HEK293 (cell line): Measurements from ENCODE around the gene SLU7.

Experiments used
- ATF2 ChIP-seq: fragments of 450-650 bp; formaldehyde crosslinking; IDR thresholded peaks from 2 replicates; pipeline ENCODE4 v1.5.1; 2016; ENCODE audit warnings: missing biosample characterization, missing genetic modification characterization, low read depth
- HIC1 ChIP-seq: fragments of 450-650 bp; formaldehyde crosslinking; IDR thresholded peaks from 2 replicates; pipeline ENCODE4 v1.5.1; 2016; ENCODE audit warnings: missing biosample characterization, missing genetic modification characterization
- IKZF3 ChIP-seq: fragments of 450-650 bp; IDR thresholded peaks from 2 replicates; pipeline ENCODE4 v1.5.0; 2018; ENCODE audit warnings: missing biosample characterization, mild to moderate bottlenecking, missing genetic modification characterization, moderate library complexity
- MEIS1 ChIP-seq: sonication (generic); formaldehyde crosslinking; IDR thresholded peaks from 2 replicates; pipeline ENCODE4 v1.8.1; 2022; ENCODE audit warnings: missing genetic modification reagents, mild to moderate bottlenecking, borderline replicate concordance
- OSR2 ChIP-seq: fragments of 450-650 bp; formaldehyde crosslinking; IDR thresholded peaks from 2 replicates; pipeline ENCODE4 v1.5.1; 2016; ENCODE audit warnings: missing biosample characterization, missing genetic modification characterization
- PRDM6 ChIP-seq: fragments of 450-650 bp; formaldehyde crosslinking; IDR thresholded peaks from 2 replicates; pipeline ENCODE4 v1.5.1; 2017; ENCODE audit warnings: missing biosample characterization, missing genetic modification characterization
- SP3 ChIP-seq: fragments of 450-650 bp; formaldehyde crosslinking; IDR thresholded peaks from 2 replicates; pipeline ENCODE4 v1.5.1; 2016; ENCODE audit warnings: missing biosample characterization, missing genetic modification characterization
- ZBTB17 ChIP-seq: fragments of 450-650 bp; formaldehyde crosslinking; IDR thresholded peaks from 2 replicates; pipeline ENCODE4 v1.5.1; 2016; ENCODE audit warnings: missing biosample characterization, missing genetic modification characterization
- ZFP3 ChIP-seq: fragments of 450-650 bp; formaldehyde crosslinking; IDR thresholded peaks from 2 replicates; pipeline ENCODE4 v1.5.1; 2016; ENCODE audit warnings: low read depth, missing biosample characterization, missing genetic modification characterization
- ZFP69B ChIP-seq: fragments of 450-650 bp; formaldehyde crosslinking; IDR thresholded peaks from 2 replicates; pipeline ENCODE4 v1.5.1; 2016; ENCODE audit warnings: missing biosample characterization, missing genetic modification characterization
- ZNF311 ChIP-seq: fragments of 450-650 bp; formaldehyde crosslinking; IDR thresholded peaks from 2 replicates; pipeline ENCODE4 v1.5.1; 2017; ENCODE audit warnings: missing biosample characterization, missing genetic modification characterization, borderline replicate concordance
- ZNF335 ChIP-seq: fragments of 450-650 bp; formaldehyde crosslinking; conservative IDR thresholded peaks from 2 replicates; pipeline ENCODE4 v1.5.1; 2016; ENCODE audit warnings: missing biosample characterization, missing genetic modification characterization
- ZNF37A ChIP-seq: fragments of 450-650 bp; IDR thresholded peaks from 2 replicates; pipeline ENCODE4 v1.5.1; 2018; ENCODE audit warnings: missing biosample characterization, missing genetic modification characterization
- ZNF449 ChIP-seq: fragments of 450-650 bp; formaldehyde crosslinking; IDR thresholded peaks from 2 replicates; pipeline ENCODE4 v1.5.1; 2017; ENCODE audit warnings: missing biosample characterization, mild to moderate bottlenecking, missing genetic modification characterization, moderate library complexity
- ZNF510 ChIP-seq: fragments of 450-650 bp; formaldehyde crosslinking; IDR thresholded peaks from 2 replicates; pipeline ENCODE4 v1.5.1; 2018; ENCODE audit warnings: mild to moderate bottlenecking, missing genetic modification characterization, missing biosample characterization; ENCODE audit not compliant: insufficient replicate concordance
- ZNF561 ChIP-seq: fragments of 450-650 bp; IDR thresholded peaks from 2 replicates; pipeline ENCODE4 v1.5.1; 2018; ENCODE audit warnings: missing biosample characterization, missing genetic modification characterization, borderline replicate concordance
- ZNF639 ChIP-seq: fragments of 450-650 bp; formaldehyde crosslinking; IDR thresholded peaks from 2 replicates; pipeline ENCODE4 v1.5.1; 2016; ENCODE audit warnings: missing biosample characterization, missing genetic modification characterization
- ZNF660 ChIP-seq: fragments of 450-650 bp; IDR thresholded peaks from 2 replicates; pipeline ENCODE4 v1.5.1; 2018; ENCODE audit warnings: missing biosample characterization, mild to moderate bottlenecking, missing genetic modification characterization
- ZNF664 ChIP-seq: fragments of 450-650 bp; formaldehyde crosslinking; IDR thresholded peaks from 2 replicates; pipeline ENCODE4 v1.5.1; 2016; ENCODE audit warnings: missing biosample characterization, missing genetic modification characterization
- ZNF777 ChIP-seq: fragments of 450-650 bp; formaldehyde crosslinking; IDR thresholded peaks from 2 replicates; pipeline ENCODE4 v1.5.1; 2017; ENCODE audit warnings: missing biosample characterization, missing genetic modification characterization, borderline replicate concordance
- ZSCAN18 ChIP-seq: fragments of 450-650 bp; formaldehyde crosslinking; IDR thresholded peaks from 2 replicates; pipeline ENCODE4 v1.5.1; 2016; ENCODE audit warnings: missing biosample characterization, missing genetic modification characterization
- ZSCAN30 ChIP-seq: fragments of 450-650 bp; IDR thresholded peaks from 2 replicates; pipeline ENCODE4 v1.5.1; 2018; ENCODE audit warnings: missing biosample characterization, mild to moderate bottlenecking, missing genetic modification characterization, moderate library complexity
- TF ChIP-seq, protein P1 (sequence below): fragments of 450-650 bp; formaldehyde crosslinking; IDR thresholded peaks from 2 replicates; pipeline ENCODE4 v1.5.1; 2016; ENCODE audit warnings: missing biosample characterization, missing genetic modification characterization
- TF ChIP-seq, protein P2 (sequence below): fragments of 450-650 bp; formaldehyde crosslinking; IDR thresholded peaks from 2 replicates; pipeline ENCODE4 v1.5.1; 2016; ENCODE audit warnings: missing biosample characterization, missing genetic modification characterization

The SLU7 gene

DNA sequence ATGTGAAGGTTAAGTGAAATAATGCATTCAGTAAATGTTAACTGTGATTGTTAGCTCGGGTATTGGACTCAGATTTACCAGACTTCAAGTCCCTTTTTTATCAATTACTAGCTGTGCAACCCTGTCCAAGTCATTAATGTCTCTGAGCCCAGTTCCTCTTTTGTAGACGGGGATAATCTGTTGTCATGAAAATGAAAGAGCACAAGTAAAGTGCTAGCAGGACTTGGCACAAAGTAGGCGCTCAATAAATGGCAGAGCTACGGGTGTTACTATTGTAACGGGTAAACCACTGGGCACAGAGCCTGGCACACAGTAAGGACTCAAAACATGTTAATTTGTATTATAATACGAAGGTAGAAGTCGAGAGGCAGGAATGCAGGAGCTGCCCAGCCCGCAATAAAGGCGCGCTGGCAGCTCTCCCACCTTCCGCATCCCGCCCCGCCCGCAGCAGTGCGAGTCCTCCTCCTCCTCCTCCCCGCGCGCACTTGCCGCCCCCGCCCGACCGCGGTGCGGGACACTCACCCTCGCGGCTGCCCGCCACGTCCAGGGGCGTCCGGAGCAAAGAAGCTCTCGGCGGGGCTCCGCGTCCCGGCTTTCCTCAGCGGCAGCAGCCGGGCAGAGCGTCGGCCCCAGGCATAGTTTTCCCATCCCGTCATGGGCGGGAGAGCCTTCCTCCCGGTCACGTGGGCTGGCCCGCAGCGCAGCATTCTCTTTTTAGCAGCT lies 48.7 kb downstream of the SLU7 start, which contains the start of gene C1QTNF2 (continued):
- TF ChIP-seq ATF2 (tag by site-specific recombination): no peak
- no peak for TF ChIP-seq ZFP3 (tag by site-specific recombination)
- peak; percentile 31; the same call in 1 of the 2 replicates for TF ChIP-seq ZNF660 (tag by site-specific recombination)
- TF ChIP-seq PRDM6 (tag by site-specific recombination): no peak
- no peak for TF ChIP-seq OSR2
- TF ChIP-seq ZNF449: 0 out of 2 replicates have a peak, but pooled peaks have one; percentile 14
- no peak for TF ChIP-seq ZFP69B (tag by site-specific recombination)
- TF ChIP-seq, protein P1, sequence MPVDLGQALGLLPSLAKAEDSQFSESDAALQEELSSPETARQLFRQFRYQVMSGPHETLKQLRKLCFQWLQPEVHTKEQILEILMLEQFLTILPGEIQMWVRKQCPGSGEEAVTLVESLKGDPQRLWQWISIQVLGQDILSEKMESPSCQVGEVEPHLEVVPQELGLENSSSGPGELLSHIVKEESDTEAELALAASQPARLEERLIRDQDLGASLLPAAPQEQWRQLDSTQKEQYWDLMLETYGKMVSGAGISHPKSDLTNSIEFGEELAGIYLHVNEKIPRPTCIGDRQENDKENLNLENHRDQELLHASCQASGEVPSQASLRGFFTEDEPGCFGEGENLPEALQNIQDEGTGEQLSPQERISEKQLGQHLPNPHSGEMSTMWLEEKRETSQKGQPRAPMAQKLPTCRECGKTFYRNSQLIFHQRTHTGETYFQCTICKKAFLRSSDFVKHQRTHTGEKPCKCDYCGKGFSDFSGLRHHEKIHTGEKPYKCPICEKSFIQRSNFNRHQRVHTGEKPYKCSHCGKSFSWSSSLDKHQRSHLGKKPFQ (tag by site-specific recombination): no peak
- no peak for TF ChIP-seq ZNF561 (tag by site-specific recombination)
- no peak for TF ChIP-seq ZNF311 (tag by site-specific recombination)
- peak; percentile 36; the same call in 1 of the 2 replicates for TF ChIP-seq SP3 (tag by site-specific recombination)
- no peak for TF ChIP-seq ZNF639
- peak; percentile 30; the same call in 1 of the 2 replicates for TF ChIP-seq ZSCAN30 (tag by site-specific recombination)
- TF ChIP-seq, protein P2, sequence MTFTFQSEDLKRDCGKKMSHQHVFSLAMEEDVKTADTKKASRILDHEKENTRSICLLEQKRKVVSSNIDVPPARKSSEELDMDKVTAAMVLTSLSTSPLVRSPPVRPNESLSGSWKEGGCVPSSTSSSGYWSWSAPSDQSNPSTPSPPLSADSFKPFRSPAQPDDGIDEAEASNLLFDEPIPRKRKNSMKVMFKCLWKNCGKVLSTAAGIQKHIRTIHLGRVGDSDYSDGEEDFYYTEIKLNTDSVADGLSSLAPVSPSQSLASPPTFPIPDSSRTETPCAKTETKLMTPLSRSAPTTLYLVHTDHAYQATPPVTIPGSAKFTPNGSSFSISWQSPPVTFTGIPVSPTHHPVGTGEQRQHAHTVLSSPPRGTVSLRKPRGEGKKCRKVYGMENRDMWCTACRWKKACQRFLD (tag by site-specific recombination): no peak
- TF ChIP-seq ZNF37A (tag by site-specific recombination): no peak
- no peak for TF ChIP-seq ZNF510 (tag by site-specific recombination)
- TF ChIP-seq ZNF664 (tag by site-specific recombination): peak; percentile 95
- no peak for TF ChIP-seq MEIS1 (CRISPR knock-in tag)
- TF ChIP-seq HIC1 (tag by site-specific recombination): 0 out of 2 replicates have a peak, but pooled peaks have one; percentile 47
- TF ChIP-seq ZSCAN18 (tag by site-specific recombination): no peak
- TF ChIP-seq ZBTB17 (tag by site-specific recombination): peak; percentile 55; the same call in 1 of the 2 replicates
- peak; percentile 68 for TF ChIP-seq ZNF335 (tag by site-specific recombination)
- TF ChIP-seq ZNF777 (tag by site-specific recombination): 0 out of 2 replicates have a peak, but pooled peaks have one; percentile 53
- TF ChIP-seq IKZF3 (tag by site-specific recombination): peak; percentile 86
